ENCODE data around the gene ZFYVE9. TPM values are rescaled to one million over a fixed set of nuclear protein-coding genes. Genes with fewer than 3 reads are reported as not detected.

Gene ZFYVE9
- total and polyA plus RNA-seq, 10 of the 15 experiments (the other 5 are each of a cell fraction or from before 2014, with no cell fraction given), result 0.26 to 6.9 (median 2.3) TPM

DNA sequence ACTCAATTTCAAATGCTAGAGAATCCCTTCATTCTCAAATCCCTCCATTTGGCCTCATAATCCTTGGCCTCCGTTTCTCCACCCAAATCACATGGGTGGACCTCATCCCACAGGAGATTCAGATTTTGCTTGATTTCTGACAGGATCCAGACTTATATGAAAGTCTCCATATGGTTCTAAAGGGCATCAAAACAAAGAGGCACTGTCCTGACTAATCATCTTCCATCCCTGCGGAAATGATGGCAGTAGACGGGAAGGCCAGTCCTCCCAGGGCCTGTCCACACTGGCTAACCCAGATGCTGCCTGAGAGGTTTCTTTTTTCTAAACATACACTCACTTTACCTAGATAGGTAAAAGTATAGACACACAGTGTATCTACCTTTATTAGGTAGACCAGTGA is 243.5 kb downstream of the ZFYVE9 start:
- SMC1A ChIA-PET (ENCODE audit: uncharacterized antibody, unreplicated experiment), result no interaction called here
- Histone ChIP-seq H3K36me3 (ENCODE audit: control insufficient read depth in 2 of 2, insufficient read depth in 2 of 2, low read length in 1 of 2) (peaks cover 27 to 36% of the 10 kb centered on the region in 2 experiments), H2AFZ (ENCODE audit: control insufficient read depth, low read depth, low read length) (no peak overlapping the region), H3K9me3 (replicated peaks; ENCODE audit: control insufficient read depth, insufficient read depth, low read length) (no peaks in the 10 kb centered on the region), H4K20me1 (ENCODE audit: control insufficient read depth, insufficient read depth) (no peaks in the 10 kb centered on the region), H3K79me2 (ENCODE audit: control insufficient read depth, insufficient read depth, low read length) (no peaks in the 10 kb centered on the region), H3K27ac (ENCODE audit: control insufficient read depth, insufficient read depth) (no peak overlapping the region), H3K4me1 (ENCODE audit: control insufficient read depth, insufficient read depth, low read length) (no peaks in the 10 kb centered on the region), H3K4me3 (no peak overlapping the region), H3K4me2 (ENCODE audit: control insufficient read depth, insufficient read depth) (no peak overlapping the region), H3K9ac (ENCODE audit: control insufficient read depth, insufficient read depth, low read length) (no peak overlapping the region), H3K27me3 (replicated peaks in 1 of 2; ENCODE audit: control insufficient read depth in 2 of 2, insufficient read depth in 2 of 2, low read length in 1 of 2) (no peaks in the 10 kb centered on the region)
- FAIRE-seq (no peak), DNase-seq (ENCODE audit: low read depth, low spot score) (no peak), ATAC-seq (no peak)
- intact Hi-C loops (cut with micrococcal nuclease; ENCODE audit: unreplicated experiment), result no loop called here
- in situ Hi-C loops (cut with MboI), result no loop called here
- RAD21 ChIA-PET (ENCODE audit: unreplicated experiment), result no interaction called here
- CTCF ChIA-PET, result no interaction called here
- POLR2A ChIA-PET, result no interaction called here
- TF ChIP-seq MEF2A (IDR thresholded peaks at IDR 0.05; ENCODE audit: insufficient read depth, low read depth, low read length), result no peak
- TF ChIP-seq TBL1XR1 (IDR thresholded peaks at IDR 0.05; ENCODE audit: low read depth, low read length), result no peak
- TF ChIP-seq NRF1 (conservative IDR thresholded peaks at IDR 0.05; ENCODE audit: low read depth, low read length), result no peak
- no peak for TF ChIP-seq IRF4 (IDR thresholded peaks at IDR 0.05; ENCODE audit: low read depth, low read length)
- TF ChIP-seq PAX5 (IDR thresholded peaks at IDR 0.05; ENCODE audit: borderline replicate concordance, low read depth, low read length), result no peak
- TF ChIP-seq POLR2AphosphoS5 (IDR thresholded peaks at IDR 0.05; ENCODE audit: low read length), result no peak
- no peak for TF ChIP-seq NFYA (IDR thresholded peaks at IDR 0.05; ENCODE audit: borderline replicate concordance, low read depth, low read length)
- no peak for TF ChIP-seq ZBTB33 (IDR thresholded peaks at IDR 0.05)
- no peak for TF ChIP-seq DPF2 (IDR thresholded peaks at IDR 0.05)
- WGBS (ENCODE audit: insufficient coverage, insufficient replicate concordance, low lambda C conversion rate, missing lambda C conversion rate), result 96% methylated on average over 3 of the region's 3 CpGs
- no TSS peak for BruUV-seq (replicated peaks)

Measured in GM12878 (cell line).